Neuronal stem cell (in vitro differentiated cells): ENCODE results near the gene HUNK.

Experiments
- DNase-seq: peaks from one replicate; pipeline ENCODE4 v3.0.0-alpha.2; 2013; ENCODE audit warnings: low spot score
- H2AFZ ChIP-seq: one replicate; pipeline ENCODE4 v1.6.1; 2013; ENCODE audit warnings: mild to moderate bottlenecking, low read length, inconsistent platforms
- H2AK5ac ChIP-seq: 2 replicates; pipeline ENCODE4 v1.6.1; 2013; ENCODE audit warnings: low read depth, mild to moderate bottlenecking, inconsistent platforms, low read length, moderate library complexity, mixed read lengths
- H2BK120ac ChIP-seq: 2 replicates; pipeline ENCODE4 v1.6.1; 2013; ENCODE audit warnings: low read depth, mild to moderate bottlenecking, inconsistent platforms, low read length, moderate library complexity, mixed read lengths
- H2BK12ac ChIP-seq: one replicate; pipeline ENCODE4 v1.6.1; 2013; ENCODE audit warnings: low read length, inconsistent platforms
- H2BK15ac ChIP-seq: 2 replicates; pipeline ENCODE4 v1.6.1; 2013; ENCODE audit warnings: mild to moderate bottlenecking, low read length, inconsistent platforms, mixed read lengths
- H2BK5ac ChIP-seq: one replicate; pipeline ENCODE4 v1.6.1; 2013; ENCODE audit warnings: inconsistent platforms, mild to moderate bottlenecking, low read length, moderate library complexity
- H3K14ac ChIP-seq: one replicate; pipeline ENCODE4 v1.6.1; 2013; ENCODE audit warnings: low read length, inconsistent platforms
- H3K18ac ChIP-seq: 2 replicates; pipeline ENCODE4 v1.6.1; 2013; ENCODE audit warnings: low read length, inconsistent platforms
- H3K23ac ChIP-seq: 2 replicates; pipeline ENCODE4 v1.6.1; 2013; ENCODE audit warnings: low read depth, mild to moderate bottlenecking, mixed read lengths, low read length, inconsistent platforms; ENCODE audit not compliant: poor library complexity
- H3K27ac ChIP-seq: replicated peaks from 3 replicates; pipeline ENCODE4 v1.5.1; 2013; ENCODE audit warnings: low read length, inconsistent platforms
- H3K27me3 ChIP-seq, 3 experiments: 2 replicates each; pipeline ENCODE4 v1.6.1; 2013; ENCODE audit warnings: low read length in 3 of 3, mild to moderate bottlenecking in 2 of 3, inconsistent platforms in 1 of 3, low read depth in 1 of 3, mixed read lengths in 1 of 3, moderate library complexity in 1 of 3; ENCODE audit not compliant: control insufficient read depth in 3 of 3, insufficient read depth in 3 of 3
- H3K36me3 ChIP-seq, 2 donors: replicated peaks in 1 of 2; 2 replicates each; pipeline ENCODE4 v1.6.1; 2013; ENCODE audit warnings: low read length in 2 of 2; ENCODE audit not compliant: control insufficient read depth in 2 of 2, insufficient read depth in 2 of 2
- H3K4ac ChIP-seq: 2 replicates; pipeline ENCODE4 v1.6.1; 2013; ENCODE audit warnings: inconsistent platforms, mild to moderate bottlenecking, low read length, moderate library complexity
- H3K4me1 ChIP-seq, 2 donors: 1 replicate in 1 of 2; 2 replicates in 1 of 2; pipeline ENCODE4 v1.6.1; 2013; ENCODE audit warnings: low read length in 2 of 2, low read depth in 1 of 2; ENCODE audit not compliant: control insufficient read depth in 2 of 2, insufficient read depth in 1 of 2
- H3K4me2 ChIP-seq: one replicate; pipeline ENCODE4 v1.6.1; 2013; ENCODE audit warnings: mild to moderate bottlenecking, low read length, inconsistent platforms; ENCODE audit not compliant: insufficient read depth, poor library complexity, severe bottlenecking
- H3K4me3 ChIP-seq, 2 donors: 2 replicates each; pipeline ENCODE4 v1.5.1; 2013; ENCODE audit warnings: low read length in 2 of 2, mild to moderate bottlenecking in 2 of 2, inconsistent platforms in 1 of 2, moderate library complexity in 1 of 2
- H3K79me1 ChIP-seq: one replicate; pipeline ENCODE4 v1.6.1; 2013; ENCODE audit warnings: low read depth, mild to moderate bottlenecking, inconsistent platforms, low read length, moderate library complexity
- H3K9ac ChIP-seq: one replicate; pipeline ENCODE4 v1.6.1; 2013; ENCODE audit warnings: mild to moderate bottlenecking, low read depth, low read length, inconsistent platforms; ENCODE audit not compliant: poor library complexity
- H3K9me3 ChIP-seq, 2 donors: replicated peaks in 1 of 2; 2 replicates each; pipeline versions ENCODE3 to v1.6.1; 2013; ENCODE audit warnings: low read length in 2 of 2, mild to moderate bottlenecking in 2 of 2, inconsistent platforms in 1 of 2, low read depth in 1 of 2, mixed read lengths in 1 of 2, moderate library complexity in 1 of 2; ENCODE audit not compliant: control insufficient read depth in 2 of 2, insufficient read depth in 1 of 2
- H4K8ac ChIP-seq: one replicate; pipeline ENCODE4 v1.6.1; 2013; ENCODE audit warnings: low read depth, mild to moderate bottlenecking, inconsistent platforms, low read length, moderate library complexity
- H4K91ac ChIP-seq: one replicate; pipeline ENCODE4 v1.6.1; 2013; ENCODE audit warnings: low read length, low read depth, mild to moderate bottlenecking, inconsistent platforms; ENCODE audit not compliant: poor library complexity
- whole genome bisulfite sequencing, 2 donors: extraction: QIAGEN DNeasy Blood & Tissue Kit; methylation state at CpG; one replicate each; pipeline ENCODE4 v1.1.7; 2013; ENCODE audit warnings: missing lambda C conversion rate in 2 of 2, mixed read lengths in 1 of 2; ENCODE audit not compliant: insufficient read length in 2 of 2, insufficient replicate concordance in 1 of 2; ENCODE audit errors: extremely low coverage in 2 of 2; 5-methylcytosine and 5-hydroxymethylcytosine counted together

Gene HUNK

DNA sequence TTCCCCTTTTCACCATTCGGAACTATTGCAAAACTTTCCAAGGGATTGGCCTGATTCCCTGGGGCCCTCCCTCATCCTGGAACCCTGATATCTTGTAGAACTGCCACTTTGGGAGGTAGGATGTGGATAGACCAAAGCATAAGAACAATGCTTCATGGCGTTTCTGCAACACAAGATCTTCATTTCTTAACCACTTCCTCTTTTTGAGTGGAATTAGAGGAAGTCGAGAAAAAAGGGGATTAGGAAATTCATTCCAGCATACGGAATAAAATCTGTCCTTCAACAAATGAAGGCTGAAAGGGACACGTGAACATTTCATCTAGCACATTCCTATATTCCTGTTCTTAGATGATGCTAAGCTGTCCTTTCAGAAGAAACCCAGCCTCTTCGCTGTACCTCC, 149.3 kb downstream of the HUNK start:
- H3K36me3 ChIP-seq, result no peaks in the 10 kb centered on the region
- no peak overlapping the region for H3K4me3 ChIP-seq
- no peak overlapping the region for H2BK15ac ChIP-seq
- no peak overlapping the region for H4K8ac ChIP-seq
- H3K14ac ChIP-seq, result no peak overlapping the region
- no peak overlapping the region for H2BK5ac ChIP-seq
- H3K4ac ChIP-seq, result no peak overlapping the region
- no peaks in the 10 kb centered on the region for H3K79me1 ChIP-seq
- H2BK12ac ChIP-seq, result no peak overlapping the region
- H2AFZ ChIP-seq, result no peak overlapping the region
- no peak overlapping the region for H3K23ac ChIP-seq
- no peak overlapping the region for H4K91ac ChIP-seq
- no peaks in the 10 kb centered on the region for H3K9me3 ChIP-seq
- no peak overlapping the region for H2AK5ac ChIP-seq
- H2BK120ac ChIP-seq, result no peak overlapping the region
- no peak overlapping the region for H3K9ac ChIP-seq
- DNase-seq, result no peak
- no peak overlapping the region for H3K18ac ChIP-seq
- WGBS, 2 donors, result no CpG with 5 or more reads among the region's 6 CpGs
- no peak overlapping the region for H3K4me2 ChIP-seq
- H3K27me3 ChIP-seq, result no peaks in the 10 kb centered on the region
- no peak overlapping the region for H3K27ac ChIP-seq
- H3K4me1 ChIP-seq, result peaks cover 3 to 11% of the 10 kb centered on the region in 2 donors

DNA sequence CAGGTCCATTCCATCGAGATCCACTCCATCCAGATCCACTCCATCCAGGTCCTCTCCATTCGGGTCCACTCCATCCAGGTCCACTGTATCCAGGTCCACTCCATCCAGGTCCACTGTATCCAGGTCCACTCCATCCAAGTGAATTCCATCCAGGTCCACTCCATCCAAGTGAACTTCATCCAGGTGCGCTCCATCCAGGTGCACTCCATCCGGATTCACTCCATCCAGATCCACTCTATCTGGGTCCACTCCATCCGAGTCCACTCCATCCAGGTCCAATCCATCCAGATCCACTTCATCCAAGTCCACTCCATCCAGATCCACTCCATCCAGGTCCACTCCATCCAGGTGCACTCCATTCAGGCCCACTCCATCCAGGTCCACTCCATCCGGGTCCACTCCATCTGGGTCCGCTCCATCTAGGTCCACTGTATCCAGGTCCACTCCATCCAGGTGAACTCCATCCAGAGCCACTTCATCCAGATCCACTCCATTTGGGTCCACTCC, 157.4 kb downstream of the HUNK start:
- H4K91ac ChIP-seq, result no peak overlapping the region
- H3K27ac ChIP-seq, result no peak overlapping the region
- no peak overlapping the region for H2BK120ac ChIP-seq
- H3K14ac ChIP-seq, result no peak overlapping the region
- H3K9ac ChIP-seq, result no peak overlapping the region
- H2BK15ac ChIP-seq, result no peak overlapping the region
- no peak overlapping the region for H3K4me2 ChIP-seq
- H3K23ac ChIP-seq, result no peak overlapping the region
- peaks cover 0 to 2% of the 10 kb centered on the region in 2 donors for H3K9me3 ChIP-seq
- no peak overlapping the region for H4K8ac ChIP-seq
- no peak overlapping the region for H2AK5ac ChIP-seq
- H3K4ac ChIP-seq, result no peak overlapping the region
- H3K79me1 ChIP-seq, result no peaks in the 10 kb centered on the region
- no peaks in the 10 kb centered on the region for H3K27me3 ChIP-seq
- no peaks in the 10 kb centered on the region for H3K36me3 ChIP-seq
- H3K4me1 ChIP-seq, result no peaks in the 10 kb centered on the region
- H2AFZ ChIP-seq, result no peak overlapping the region
- H3K18ac ChIP-seq, result no peak overlapping the region
- H2BK5ac ChIP-seq, result no peak overlapping the region
- WGBS, 2 donors, result no CpG with 5 or more reads among the region's 7 CpGs
- H3K4me3 ChIP-seq, result no peak overlapping the region
- H2BK12ac ChIP-seq, result no peak overlapping the region
- DNase-seq, result no peak

DNA sequence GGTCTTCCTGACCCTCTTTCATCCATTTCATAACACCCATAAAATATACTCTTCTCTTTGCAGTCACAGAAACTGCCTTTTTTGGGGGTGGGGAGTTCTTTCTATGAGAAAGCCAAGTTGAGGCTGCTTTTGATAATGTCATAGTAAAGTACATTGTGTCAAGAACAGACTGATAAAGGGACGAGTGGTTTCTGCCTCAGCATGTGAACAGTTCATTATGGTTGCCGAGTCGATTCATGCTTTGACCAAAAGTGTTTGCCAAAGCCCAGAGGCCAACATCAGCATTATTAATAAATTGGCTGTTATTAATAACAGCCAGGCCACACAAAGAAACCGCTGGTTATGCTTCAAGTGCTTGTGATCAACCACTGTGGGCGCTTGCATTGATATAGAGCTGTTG, 162.0 kb downstream of the HUNK start:
- no peak for DNase-seq
- Histone ChIP-seq H3K4me3 (no peak overlapping the region), H2AFZ (no peak overlapping the region), H3K4ac (no peak overlapping the region), H3K36me3 (no peaks in the 10 kb centered on the region), H3K27ac (no peak overlapping the region), H3K18ac (no peak overlapping the region), H3K4me1 (no peaks in the 10 kb centered on the region), H2BK5ac (no peak overlapping the region), H3K9ac (no peak overlapping the region), H3K27me3 (no peaks in the 10 kb centered on the region), H2AK5ac (no peak overlapping the region), H2BK15ac (no peak overlapping the region), H2BK12ac (no peak overlapping the region), H3K79me1 (no peaks in the 10 kb centered on the region), H3K23ac (no peak overlapping the region), H4K91ac (no peak overlapping the region), H2BK120ac (no peak overlapping the region), H3K4me2 (no peak overlapping the region), H4K8ac (no peak overlapping the region), H3K14ac (no peak overlapping the region), H3K9me3 (peaks cover 0 to 2% of the 10 kb centered on the region in 2 donors)
- no CpG with 5 or more reads among the region's 5 CpGs for WGBS, 2 donors

DNA sequence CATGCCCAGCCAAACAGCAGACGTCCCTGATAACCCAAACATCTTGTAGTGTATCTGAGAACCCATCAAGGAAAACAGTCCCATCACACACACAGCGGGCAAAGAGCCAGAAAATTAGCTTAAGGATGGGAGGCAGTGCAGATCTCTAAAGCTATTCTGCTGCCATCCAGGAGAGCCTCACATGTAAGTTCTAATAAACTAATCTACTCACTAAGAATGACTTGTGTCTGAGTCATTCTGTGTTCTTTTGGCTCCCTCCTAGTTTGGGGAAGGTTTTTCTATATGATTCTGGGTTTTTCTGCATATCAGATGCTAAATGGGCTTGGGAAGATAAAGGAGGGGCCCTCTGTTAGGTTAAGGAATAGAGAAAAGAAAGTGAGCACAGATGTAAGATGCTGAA, 162.8 kb downstream of the HUNK start:
- Histone ChIP-seq H2BK5ac (no peak overlapping the region), H3K9ac (no peak overlapping the region), H3K4me2 (no peak overlapping the region), H3K14ac (no peak overlapping the region), H3K18ac (no peak overlapping the region), H2BK120ac (no peak overlapping the region), H3K4ac (no peak overlapping the region), H3K36me3 (no peaks in the 10 kb centered on the region), H3K23ac (no peak overlapping the region), H2BK15ac (no peak overlapping the region), H3K27ac (no peak overlapping the region), H4K91ac (no peak overlapping the region), H3K27me3 (no peaks in the 10 kb centered on the region), H2BK12ac (no peak overlapping the region), H3K79me1 (no peaks in the 10 kb centered on the region), H2AK5ac (no peak overlapping the region), H3K4me3 (no peak overlapping the region), H2AFZ (no peak overlapping the region), H3K9me3 (no peaks in the 10 kb centered on the region), H4K8ac (no peak overlapping the region), H3K4me1 (no peaks in the 10 kb centered on the region)
- no CpG with 5 or more reads among the region's 2 CpGs for WGBS, 2 donors
- DNase-seq, result no peak
